Stimulated activated CD4-positive, alpha-beta T cell treated with anti-CD3 and anti-CD28 coated beads, TNF-alpha, amount 100 ng/mL, for 48 hours (primary cell): ENCODE results near the gene RGL4.
"Not testable (repeated sequence)": the region's sequence is repeated elsewhere in the genome, so short reads cannot be mapped to it uniquely, and the experiment has no call there.

ENCODE experiments used
- DNase-seq, 3 donors: peaks; one replicate each; pipeline ENCODE4 v3.0.0-alpha.2; 2020; ENCODE audit warnings: low read depth in 3 of 3

The RGL4 gene

DNA sequence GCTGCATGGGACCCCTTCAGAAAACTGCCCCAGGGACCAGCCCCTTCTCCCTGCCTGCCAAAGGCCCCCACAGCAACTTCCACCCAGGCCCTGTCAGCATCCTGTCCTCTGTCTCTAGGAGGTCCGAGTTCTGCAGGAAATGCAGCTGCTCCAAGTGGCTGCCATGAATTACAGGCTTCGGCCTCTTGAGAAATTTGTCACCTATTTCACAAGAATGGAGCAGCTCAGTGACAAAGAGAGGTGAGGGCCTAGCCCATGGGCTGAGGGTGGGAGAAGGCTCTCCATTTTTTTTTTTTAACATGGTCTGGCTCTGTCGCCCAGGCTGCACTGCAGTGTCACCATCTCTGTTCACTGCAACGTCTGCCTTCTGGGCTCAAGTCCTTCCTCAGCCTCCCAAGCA is 7.3 kb downstream of the RGL4 start:
- DNase-seq: no peak

- no peak for DNase-seq
These were observed 7.9 kb downstream of the RGL4 start for GRCh38 chr22:23698673-23699235.

DNA sequence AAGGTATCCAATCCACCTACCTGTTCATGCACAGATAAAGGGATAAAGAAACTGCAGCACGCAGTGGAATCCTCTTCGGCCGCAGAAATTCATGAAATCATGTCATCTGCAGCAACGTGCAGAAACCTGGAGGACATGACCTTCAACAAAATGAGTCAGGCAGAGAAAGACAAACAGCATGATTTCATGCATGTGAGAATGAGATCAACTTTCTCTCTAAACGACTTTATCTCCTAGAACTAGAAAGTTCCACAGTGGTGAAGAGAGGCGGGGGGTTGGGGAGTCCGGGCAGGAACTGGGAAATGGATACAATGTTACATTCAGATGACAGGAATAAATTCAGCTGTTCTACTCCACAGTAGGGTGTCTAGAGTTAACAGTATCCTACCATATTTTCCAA is 9.9 kb downstream of the RGL4 start:
- DNase-seq: no peak

DNA sequence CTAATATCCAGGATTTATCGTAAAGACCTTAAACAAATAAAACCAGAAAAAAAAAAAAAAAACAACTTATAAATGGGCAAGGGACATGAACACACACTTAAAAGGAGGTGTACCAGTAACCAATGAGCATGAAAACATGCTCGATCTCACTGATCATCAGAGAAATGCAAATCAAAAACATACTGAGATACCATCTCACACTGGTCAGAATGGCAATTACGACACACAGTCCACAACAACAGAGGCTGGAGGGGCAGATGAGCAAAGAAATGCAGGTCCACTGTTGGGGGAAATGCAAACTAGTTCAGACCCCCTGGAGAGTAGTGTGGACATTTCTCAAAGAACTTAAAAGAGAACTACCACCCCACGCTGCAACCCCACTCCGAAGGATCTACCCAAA is 13.2 kb downstream of the RGL4 start:
- no peak for DNase-seq

GRCh38 chr22:23704829-23705228 is 14.0 kb downstream of the RGL4 start:
- DNase-seq: no peak

DNA sequence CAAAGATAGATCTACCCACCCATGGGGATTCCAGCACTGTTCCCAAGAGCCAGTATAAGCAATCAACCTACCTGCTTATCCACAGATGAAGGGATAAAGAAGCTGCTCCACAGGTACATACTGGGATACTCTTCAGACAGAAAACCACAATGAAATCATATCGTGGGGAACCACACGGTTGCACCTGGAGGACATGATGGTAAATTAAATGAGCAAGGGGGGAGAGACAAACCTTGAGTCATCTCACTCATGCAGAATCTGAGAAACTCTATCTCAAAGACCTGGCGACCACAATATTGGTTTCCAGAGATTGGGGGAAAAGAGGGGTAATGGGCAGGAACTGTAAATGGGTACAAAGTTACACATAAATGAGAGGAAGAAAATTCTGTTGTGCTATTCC is 14.5 kb downstream of the RGL4 start:
- DNase-seq: peak in 2 of 3 donors; percentile 14 to 20

DNA sequence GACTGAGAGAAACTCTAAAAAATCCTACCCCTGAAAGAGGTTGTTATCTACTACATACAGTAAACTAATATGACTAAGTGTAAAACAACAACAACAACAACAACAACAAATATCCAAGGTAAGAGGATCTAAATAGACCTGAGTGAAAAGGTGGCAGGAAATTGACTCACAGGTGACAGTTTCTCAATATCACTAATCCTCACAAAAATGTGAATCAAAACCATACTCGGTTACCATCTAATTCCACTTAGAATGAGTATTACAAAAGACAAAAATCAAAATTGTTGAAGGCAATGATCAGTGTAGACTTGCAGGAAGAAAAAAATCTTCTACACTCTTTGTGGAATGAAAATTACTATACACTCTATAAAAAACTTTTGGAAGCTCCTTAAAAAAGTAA is 17.5 kb downstream of the RGL4 start:
- DNase-seq: no peak

- no peak for DNase-seq
These were observed 18.3 kb downstream of the RGL4 start for GRCh38 chr22:23709107-23709506.

DNA sequence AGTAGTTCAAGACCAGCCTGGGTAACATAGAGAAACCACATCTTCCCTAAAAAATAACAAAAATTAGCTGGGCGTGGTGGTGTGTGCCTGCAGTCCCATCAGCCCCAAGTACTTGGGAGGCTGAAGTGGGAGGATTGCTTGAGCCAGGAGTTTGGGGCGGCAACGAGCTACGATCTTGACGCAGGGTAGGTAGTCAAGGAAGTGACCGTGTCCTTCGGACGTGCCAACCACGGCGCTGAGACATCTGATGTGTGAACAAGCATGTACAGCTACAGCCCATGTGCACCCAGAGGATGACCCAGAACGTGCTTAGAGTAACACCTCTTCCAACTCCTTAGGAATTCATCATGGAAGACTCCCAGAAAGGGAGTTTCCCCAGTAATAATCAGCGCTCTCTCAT is 21.4 kb downstream of the RGL4 start:
- no peak for DNase-seq

GRCh38 chr22:23713696-23714595 is 23.1 kb downstream of the RGL4 start:
- DNase-seq: no peak

GRCh38 chr22:23714596-23715578 is 24.1 kb downstream of the RGL4 start:
- no peak for DNase-seq

- no peak for DNase-seq
These were observed 25.1 kb downstream of the RGL4 start for GRCh38 chr22:23715806-23716375.

DNA sequence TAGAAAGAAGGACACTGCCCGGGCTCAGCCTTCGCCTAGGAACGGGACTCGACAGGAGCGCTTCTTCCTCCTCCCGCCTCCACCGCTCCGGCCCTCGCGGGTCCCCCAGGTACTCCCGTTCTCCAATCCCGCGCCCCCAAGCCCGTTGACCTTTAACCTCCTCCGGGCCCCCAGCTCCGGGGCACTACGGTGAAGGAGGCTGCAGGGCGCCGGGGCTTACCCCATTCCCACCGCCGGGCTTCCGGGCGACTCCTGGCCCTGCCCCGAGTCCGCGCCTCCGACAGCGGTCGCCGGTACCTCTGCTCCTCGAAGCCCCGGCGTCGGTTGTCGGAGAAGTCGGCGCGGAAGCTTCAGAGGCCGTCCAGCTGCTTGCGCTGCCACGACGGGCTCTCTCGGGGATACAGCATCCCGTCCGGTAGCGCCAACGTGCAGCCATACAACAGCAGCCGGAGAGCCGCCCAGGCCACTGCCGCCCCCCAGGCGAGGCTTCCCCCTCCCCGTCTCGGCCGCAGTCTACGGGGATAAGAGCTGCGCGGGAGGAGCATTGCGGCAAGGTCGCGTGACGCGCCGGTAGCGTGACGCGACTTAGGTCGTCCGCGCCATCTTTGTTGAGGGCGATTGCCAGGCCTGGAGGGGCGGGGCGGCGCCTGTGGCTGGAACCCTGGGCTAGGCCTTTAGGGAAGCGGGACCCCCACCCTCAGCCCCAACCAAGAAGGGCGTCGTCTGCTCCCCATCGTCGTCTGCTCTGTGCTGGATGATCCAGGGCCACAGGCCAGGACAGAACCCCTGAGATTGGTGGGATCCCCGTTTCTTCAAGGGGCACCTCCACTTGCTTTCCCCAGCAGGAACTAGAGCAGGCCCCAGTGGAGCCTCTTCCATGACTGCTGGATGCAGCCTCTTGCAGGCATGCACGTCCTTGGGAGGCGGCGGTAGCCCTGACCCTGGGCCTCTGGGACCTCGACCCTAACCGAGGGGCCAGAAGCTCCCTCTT is 26.3 kb downstream of the RGL4 start:
- DNase-seq: peak; percentile 61 to 79 (median 65)

DNA sequence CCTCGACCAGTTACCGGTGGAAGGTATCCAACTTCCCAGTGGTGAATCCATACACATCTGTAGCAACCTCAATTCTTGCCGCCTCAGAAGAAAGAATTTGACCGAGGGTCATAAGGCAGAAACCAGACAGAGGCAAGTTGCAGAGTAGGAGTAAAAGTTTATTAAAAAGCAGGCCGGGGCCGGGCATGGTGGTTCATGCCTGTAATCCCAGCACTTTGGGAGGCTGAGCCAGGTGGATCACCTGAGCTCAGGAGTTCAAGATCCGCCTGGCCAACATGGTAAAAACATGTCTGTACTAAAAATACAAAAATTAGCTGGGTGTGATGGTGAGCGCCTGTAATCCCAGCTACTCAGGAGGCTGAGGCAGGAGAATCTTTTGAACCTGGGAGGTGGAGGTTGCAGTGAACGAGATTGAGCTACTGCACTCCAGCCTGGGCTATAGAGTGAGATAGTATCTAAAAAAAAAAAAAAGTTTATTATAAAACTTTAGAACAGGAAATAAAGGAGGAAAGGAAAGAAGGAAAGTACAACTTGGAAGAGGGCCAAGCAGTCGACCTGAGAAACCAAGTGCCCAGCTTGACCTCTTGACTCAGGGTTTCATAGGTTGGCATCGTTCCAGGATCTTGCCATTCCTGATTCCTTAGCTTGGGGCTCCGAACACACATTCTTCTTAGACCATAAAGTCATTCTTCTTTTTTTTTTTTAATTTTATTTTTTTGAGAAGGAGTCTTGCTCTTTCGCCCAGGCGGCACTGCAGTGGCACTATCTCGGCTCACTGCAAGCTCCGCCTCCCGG is 27.8 kb downstream of the RGL4 start:
- no peak for DNase-seq

GRCh38 chr22:23720855-23721254 is 30.0 kb downstream of the RGL4 start:
- no peak for DNase-seq

- no peak for DNase-seq
These were observed 31.3 kb downstream of the RGL4 start for GRCh38 chr22:23722160-23722559.

- no peak for DNase-seq
These were observed 31.9 kb downstream of the RGL4 start for GRCh38 chr22:23722724-23723123.

DNA sequence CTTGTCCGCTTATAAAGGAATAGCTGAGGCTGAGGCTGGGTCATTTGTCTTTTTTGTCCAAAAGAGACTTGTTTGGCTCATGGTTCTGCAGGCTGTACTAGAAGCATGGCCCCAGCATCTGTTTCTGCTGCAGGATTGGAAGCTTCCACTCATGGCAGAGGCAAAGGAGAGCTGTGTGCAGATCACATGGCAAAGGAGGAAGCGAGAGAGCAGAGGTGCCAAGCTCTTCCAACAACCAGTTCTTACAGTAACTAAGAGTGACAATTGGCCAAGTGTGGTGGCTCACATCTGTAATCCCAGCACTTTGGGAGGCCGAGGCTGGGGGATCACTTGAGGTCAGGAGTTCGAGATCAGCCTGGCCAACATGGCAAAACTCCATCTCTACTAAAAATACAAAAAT is 37.3 kb downstream of the RGL4 start:
- DNase-seq: not testable (repeated sequence)

DNA sequence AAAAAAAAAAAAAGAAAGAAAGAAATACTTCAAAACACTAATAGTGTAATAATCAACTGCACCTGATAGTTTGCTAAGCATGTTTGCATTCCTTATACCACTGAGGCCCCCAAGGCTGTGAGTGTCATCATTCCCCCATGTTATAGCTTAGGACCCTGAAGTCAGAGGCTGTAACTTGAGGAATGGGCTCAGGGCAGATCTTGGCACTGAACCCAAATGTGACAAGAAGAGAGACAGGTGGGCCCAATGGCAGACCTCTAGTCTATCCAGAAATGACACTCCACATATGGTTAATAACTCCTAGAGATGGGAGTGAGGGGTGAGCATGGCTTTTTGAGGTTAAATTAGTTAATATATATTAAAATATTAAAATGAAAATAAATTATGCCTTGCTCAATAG is 46.9 kb downstream of the RGL4 start:
- no peak for DNase-seq
